Measurements from ENCODE around the gene CFAP91.

CFAP91 gene

GRCh38 chr3:119745942-119746341 lies 43.1 kb downstream of the CFAP91 start:
- DNase-seq = no peak

- no peak for DNase-seq
Measured at GRCh38 chr3:119746423-119746822, 43.6 kb downstream of the CFAP91 start.

GRCh38 chr3:119747357-119747756 lies 44.5 kb downstream of the CFAP91 start:
- DNase-seq = no peak

- DNase-seq = no peak
Measured at GRCh38 chr3:119748991-119749390, 46.2 kb downstream of the CFAP91 start.

- DNase-seq = no peak
Measured at GRCh38 chr3:119751423-119751822, 48.6 kb downstream of the CFAP91 start.

All from NCI-H1417 (cell line).